PC-9 (cell line): Measurements from ENCODE around the gene C2orf15.

Experiments used
- CTCF ChIP-seq: fragments of 200-600 bp; sonication (generic); conservative IDR thresholded peaks from 2 replicates; pipeline ENCODE4 v1.6.1; 2017; ENCODE audit warnings: mixed run types, antibody characterized with exemption, mild to moderate bottlenecking, moderate library complexity
- EZH2 ChIP-seq: fragments of 200-600 bp; sonication (generic); IDR thresholded peaks from 2 replicates; pipeline ENCODE4 v1.8.0; 2017; ENCODE audit warnings: antibody characterized with exemption, low read depth

DNA sequence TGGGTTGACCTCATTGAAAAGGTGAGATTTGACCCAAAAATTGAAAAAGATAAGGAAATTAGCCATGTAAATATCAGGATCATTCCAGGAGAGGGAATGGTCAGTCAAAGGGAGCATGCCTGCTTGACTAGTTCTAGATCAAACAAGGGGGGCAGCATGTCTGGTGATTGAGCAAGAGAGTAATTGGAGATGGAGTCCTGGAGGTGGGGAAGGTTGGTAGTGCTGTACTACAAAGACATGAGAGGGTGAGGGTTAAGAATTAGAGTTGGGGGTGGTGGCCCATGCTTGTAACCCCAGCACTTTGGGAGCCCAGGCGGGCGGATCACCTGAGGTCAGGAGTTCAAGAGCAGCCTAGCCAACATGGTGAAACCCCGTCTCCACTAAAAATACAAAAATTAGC is 41.5 kb downstream of the C2orf15 start:
- TF ChIP-seq CTCF (no peak), EZH2 (no peak)
